ENCODE measurements around the gene TSPAN31.

TSPAN31 gene

GRCh38 chr12:57763881-57764661 is 19.2 kb downstream of the TSPAN31 start:
- no peak for DNase-seq (ENCODE audit: low spot score)
- in situ Hi-C loops (cut with MboI; ENCODE audit: low pct_unique_long_range_greater_than_20kb, low sequenced_read_pairs, unreplicated experiment): no loop called here
- TF ChIP-seq, protein P1, sequence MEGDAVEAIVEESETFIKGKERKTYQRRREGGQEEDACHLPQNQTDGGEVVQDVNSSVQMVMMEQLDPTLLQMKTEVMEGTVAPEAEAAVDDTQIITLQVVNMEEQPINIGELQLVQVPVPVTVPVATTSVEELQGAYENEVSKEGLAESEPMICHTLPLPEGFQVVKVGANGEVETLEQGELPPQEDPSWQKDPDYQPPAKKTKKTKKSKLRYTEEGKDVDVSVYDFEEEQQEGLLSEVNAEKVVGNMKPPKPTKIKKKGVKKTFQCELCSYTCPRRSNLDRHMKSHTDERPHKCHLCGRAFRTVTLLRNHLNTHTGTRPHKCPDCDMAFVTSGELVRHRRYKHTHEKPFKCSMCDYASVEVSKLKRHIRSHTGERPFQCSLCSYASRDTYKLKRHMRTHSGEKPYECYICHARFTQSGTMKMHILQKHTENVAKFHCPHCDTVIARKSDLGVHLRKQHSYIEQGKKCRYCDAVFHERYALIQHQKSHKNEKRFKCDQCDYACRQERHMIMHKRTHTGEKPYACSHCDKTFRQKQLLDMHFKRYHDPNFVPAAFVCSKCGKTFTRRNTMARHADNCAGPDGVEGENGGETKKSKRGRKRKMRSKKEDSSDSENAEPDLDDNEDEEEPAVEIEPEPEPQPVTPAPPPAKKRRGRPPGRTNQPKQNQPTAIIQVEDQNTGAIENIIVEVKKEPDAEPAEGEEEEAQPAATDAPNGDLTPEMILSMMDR (IDR thresholded peaks at IDR 0.05; ENCODE audit: extremely low read depth, insufficient read depth, missing control alignments): no peak

- TF ChIP-seq, protein P1 (IDR thresholded peaks at IDR 0.05; ENCODE audit: extremely low read depth, insufficient read depth, missing control alignments): no peak
- in situ Hi-C loops (cut with MboI; ENCODE audit: low pct_unique_long_range_greater_than_20kb, low sequenced_read_pairs, unreplicated experiment): no loop called here
- no peak for DNase-seq (ENCODE audit: low spot score)
These were observed 19.8 kb downstream of the TSPAN31 start for GRCh38 chr12:57764662-57765002.

DNA sequence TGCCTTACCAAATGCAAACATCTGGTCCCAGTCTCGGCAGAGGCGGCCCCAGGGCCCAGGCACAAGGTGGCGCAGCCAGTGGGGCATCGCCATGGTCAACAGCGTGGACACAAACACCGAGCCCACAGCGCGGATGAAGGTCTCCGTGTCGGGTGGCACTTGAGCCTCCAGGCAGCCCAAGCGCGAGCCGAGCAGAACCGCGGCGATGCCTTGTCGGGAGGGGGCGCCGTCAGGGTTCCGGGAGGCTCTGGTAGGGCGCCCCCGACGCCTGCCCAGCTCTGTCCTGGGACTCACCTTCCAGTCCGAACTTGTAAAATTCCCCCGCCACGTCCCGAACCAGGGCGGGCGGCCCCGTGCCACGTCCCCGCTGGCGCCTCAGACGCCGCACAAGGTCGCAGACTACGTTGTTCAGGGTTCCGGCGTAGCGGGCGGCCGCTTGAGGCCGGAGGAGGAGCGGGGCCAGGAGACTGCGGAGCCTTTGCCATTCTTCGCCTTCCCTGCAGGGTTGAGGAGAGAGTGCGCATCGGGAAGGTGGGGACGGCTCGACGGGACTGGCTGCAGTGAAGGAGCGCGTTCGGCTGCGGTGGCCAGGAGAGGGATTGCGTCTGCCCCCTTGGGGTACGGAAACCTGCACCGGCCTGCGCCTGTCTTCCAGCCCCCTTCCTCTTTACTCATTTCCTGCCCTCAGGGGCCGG is 20.3 kb downstream of the TSPAN31 start:
- in situ Hi-C loops (cut with MboI; ENCODE audit: low pct_unique_long_range_greater_than_20kb, low sequenced_read_pairs, unreplicated experiment): no loop called here
- TF ChIP-seq, protein P1 (IDR thresholded peaks at IDR 0.05; ENCODE audit: extremely low read depth, insufficient read depth, missing control alignments): peak; percentile 65

GRCh38 chr12:57765698-57766463 is 21.0 kb downstream of the TSPAN31 start:
- in situ Hi-C loops (cut with MboI; ENCODE audit: low pct_unique_long_range_greater_than_20kb, low sequenced_read_pairs, unreplicated experiment): no loop called here
- DNase-seq (ENCODE audit: low spot score): no peak
- TF ChIP-seq, protein P1 (IDR thresholded peaks at IDR 0.05; ENCODE audit: extremely low read depth, insufficient read depth, missing control alignments): no peak

More for the DNA sequence above, 20.3 kb downstream of the TSPAN31 start:
- DNase-seq (ENCODE audit: low spot score): no peak

- TF ChIP-seq, protein P1 (IDR thresholded peaks at IDR 0.05; ENCODE audit: extremely low read depth, insufficient read depth, missing control alignments): no peak
- DNase-seq (ENCODE audit: low spot score): no peak
- in situ Hi-C loops (cut with MboI; ENCODE audit: low pct_unique_long_range_greater_than_20kb, low sequenced_read_pairs, unreplicated experiment): no loop called here
These were observed 21.8 kb downstream of the TSPAN31 start, which contains the start of gene CYP27B1 for GRCh38 chr12:57766464-57767304. Gene CYP27B1 (minus strand): TSS chr12:57767078. CDS start chr12:57767041, 37 bp downstream.

DNA sequence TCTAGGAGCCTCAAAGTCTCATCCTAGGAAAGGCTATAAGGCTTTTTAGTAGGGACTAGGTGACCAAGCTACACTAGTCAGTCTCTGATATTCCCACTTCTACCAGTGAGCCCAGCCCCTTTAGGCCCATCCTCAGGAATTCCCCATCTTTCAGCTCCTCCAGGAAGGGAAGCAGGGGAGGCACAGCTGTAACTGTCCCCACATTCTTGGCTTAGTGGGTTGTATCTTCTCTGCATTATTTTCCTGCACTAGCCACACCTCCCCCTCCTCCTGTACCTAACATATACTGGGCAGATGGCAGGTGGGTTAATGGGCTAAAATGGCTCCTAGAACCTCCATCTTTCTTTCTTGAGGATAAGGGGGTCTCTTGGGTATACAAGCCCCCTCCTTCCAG is 22.5 kb downstream of the TSPAN31 start:
- in situ Hi-C loops (cut with MboI; ENCODE audit: low pct_unique_long_range_greater_than_20kb, low sequenced_read_pairs, unreplicated experiment): no loop called here
- DNase-seq (ENCODE audit: low spot score): no peak
- TF ChIP-seq, protein P1 (IDR thresholded peaks at IDR 0.05; ENCODE audit: extremely low read depth, insufficient read depth, missing control alignments): no peak
